Daoy (cell line): ENCODE results near the gene PADI3. TPM values are rescaled to one million over a fixed set of nuclear protein-coding genes. Genes with fewer than 3 reads are reported as not detected.
A peak's percentile ranks its signal among the peaks of the same experiment; 100 is the strongest.
"Not testable (repeated sequence)": the region's sequence is repeated elsewhere in the genome, so short reads cannot be mapped to it uniquely, and the experiment has no call there.

ENCODE experiments used
- DNase-seq: peaks from one replicate; pipeline ENCODE4 v3.0.0-alpha.2; 2015; ENCODE audit warnings: low read depth
- total RNA-seq: library from RNA; depleted of rRNA; stranded (reverse); fragments of >200 nt; shearing (Covaris generic); gene quantifications from 2 replicates; pipeline ENCODE4 v1.2.3, GENCODE V29; 2014

Gene PADI3
- total RNA-seq, 1 experiment from 2014 or later = 1.5 TPM

- DNase-seq = not testable (repeated sequence)
Measured at GRCh38 chr1:17241011-17241779, 7.7 kb upstream of the PADI3 start.

GRCh38 chr1:17241780-17242074, 7.2 kb upstream of the PADI3 start:
- DNase-seq = not testable (repeated sequence)

- DNase-seq = no peak
Measured at GRCh38 chr1:17243274-17243673, 5.6 kb upstream of the PADI3 start.

DNA sequence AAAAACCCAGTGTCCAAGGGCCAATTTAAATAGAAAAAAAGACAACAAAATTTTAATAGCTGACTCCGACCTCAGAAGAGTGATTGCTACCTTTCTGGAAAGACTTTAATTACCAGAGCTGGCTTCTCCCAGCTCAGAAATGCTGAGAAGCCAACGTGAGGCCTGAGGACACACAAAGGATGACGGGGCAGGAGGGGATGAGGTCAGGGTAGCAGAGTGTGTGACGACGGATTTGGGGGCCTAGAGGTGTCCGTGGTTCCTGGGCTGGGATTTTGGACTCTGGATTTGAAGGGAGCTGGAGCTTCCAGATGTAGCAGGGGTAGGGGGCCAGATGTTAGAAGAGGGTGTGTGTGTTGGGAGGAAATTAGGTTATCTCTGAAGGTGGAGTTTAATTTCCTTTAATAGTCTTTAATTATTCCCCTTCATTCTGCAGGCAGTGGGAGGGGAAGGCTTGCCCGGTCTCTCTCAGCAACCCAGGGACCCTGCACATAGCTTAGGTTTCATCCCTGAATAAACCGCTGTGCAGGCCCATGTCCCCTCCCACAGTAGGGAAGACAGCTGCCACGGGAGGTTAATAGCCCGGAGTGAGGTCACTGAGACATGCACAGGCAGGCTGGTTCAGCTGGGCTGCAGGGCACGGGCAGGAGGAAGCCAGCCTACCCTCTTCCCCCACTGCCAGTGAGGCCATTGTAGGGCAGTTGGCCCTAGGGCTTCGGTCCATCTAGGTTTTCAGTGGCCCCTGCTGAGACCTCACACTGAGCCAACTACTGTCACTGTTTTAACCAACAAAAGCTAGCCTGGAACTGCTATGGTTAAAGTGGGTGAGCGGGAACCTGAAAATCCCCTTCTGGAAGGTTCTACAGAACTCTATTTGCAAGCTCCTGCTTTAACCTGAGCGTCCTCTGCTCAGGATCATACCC, 3.8 kb upstream of the PADI3 start:
- peak; percentile 28 for DNase-seq

GRCh38 chr1:17245816-17246325, 3.0 kb upstream of the PADI3 start:
- no peak for DNase-seq

DNA sequence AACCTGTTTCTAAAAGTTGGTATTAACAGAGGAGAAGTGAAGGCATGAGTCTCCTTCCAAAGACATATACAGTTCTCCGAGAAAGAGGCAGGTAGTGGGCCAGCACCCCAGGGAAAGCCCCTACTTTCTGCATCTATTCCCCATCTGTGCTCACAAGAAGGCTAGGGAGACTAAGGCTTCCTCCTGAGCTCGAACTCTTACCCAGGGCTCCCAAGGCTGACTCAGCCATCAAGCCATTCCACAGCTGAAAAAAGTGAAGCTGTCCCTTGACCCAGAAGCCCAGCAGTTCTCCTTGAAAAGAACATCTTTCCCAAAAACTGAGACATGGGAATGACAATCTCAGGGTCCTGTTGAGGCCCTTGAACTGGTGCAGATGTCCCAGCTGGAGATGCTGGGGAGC, 1.9 kb upstream of the PADI3 start:
- no peak for DNase-seq

GRCh38 chr1:17250601-17251000, 1.7 kb downstream of the PADI3 start:
- DNase-seq = peak; percentile 95

DNA sequence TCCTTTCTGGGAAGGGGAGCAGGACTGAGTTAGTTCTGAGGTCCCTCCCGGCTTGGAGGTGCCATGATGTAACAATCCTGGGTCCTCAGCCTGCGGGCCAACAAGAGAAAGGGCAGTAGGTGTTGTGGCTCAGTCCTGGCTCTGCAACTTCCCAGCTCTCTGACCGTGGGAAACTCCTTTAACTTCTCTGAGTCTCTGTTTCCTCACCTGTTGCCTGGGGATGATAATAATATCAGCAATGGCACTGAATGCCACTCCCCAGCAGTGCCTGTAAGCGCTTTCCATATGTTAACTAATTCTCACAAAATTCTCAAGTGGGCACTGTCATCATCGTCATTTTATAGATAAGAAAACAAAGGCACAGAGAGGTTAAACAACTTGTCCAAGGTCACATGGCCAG, 2.3 kb downstream of the PADI3 start:
- DNase-seq = peak; percentile 58

- peak; percentile 86 for DNase-seq
Measured at GRCh38 chr1:17251701-17252376, 2.9 kb downstream of the PADI3 start.

GRCh38 chr1:17255336-17255735, 6.4 kb downstream of the PADI3 start:
- DNase-seq = no peak

GRCh38 chr1:17258116-17258757, 9.3 kb downstream of the PADI3 start:
- DNase-seq = no peak

DNA sequence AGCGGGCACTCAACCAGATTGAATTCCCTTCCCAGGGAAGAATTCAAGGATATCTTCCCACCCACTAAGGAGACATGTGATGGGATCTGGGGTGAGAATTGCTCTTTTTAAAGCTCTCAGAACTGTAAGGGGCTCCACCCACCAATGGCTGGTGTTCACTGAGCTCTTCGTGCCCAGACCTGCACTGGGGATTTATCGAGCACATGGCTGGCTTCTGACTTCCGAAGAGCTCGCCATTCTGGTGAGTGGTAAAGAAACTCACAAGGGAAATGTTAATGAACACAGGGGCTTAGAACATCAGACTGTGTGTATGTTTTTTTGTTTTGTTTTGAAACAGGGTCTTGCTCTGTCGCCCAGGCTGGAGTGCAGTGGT, 9.8 kb downstream of the PADI3 start:
- DNase-seq = no peak

DNA sequence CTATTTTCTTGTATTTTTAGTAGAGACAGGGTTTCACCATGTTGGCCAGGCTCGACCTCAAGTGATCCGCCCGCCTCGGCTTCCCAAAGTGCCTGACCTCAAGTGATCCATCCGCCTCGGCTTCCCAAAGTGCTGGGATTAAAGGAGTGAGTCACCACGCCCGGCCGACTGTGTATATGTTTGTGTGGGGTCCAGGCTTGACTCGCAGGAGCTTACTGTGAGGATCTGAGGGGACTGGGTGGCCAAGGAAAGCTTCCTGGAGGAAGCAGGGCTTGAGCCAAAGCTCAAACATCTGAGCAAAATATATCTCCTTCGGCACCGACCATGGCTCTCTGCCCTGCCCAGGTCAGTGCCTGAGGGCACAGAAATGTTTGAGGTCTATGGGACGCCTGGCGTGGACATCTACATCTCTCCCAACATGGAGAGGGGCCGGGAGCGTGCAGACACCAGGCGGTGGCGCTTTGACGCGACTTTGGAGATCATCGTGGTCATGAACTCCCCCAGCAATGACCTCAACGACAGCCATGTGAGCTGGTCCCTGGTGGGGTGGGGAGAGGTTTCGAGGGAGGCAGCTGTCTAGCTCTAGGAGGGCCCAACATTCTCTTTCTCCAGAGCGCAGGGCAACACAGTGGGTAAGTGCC, 10.5 kb downstream of the PADI3 start:
- peak; percentile 80 for DNase-seq

- no peak for DNase-seq
Measured at GRCh38 chr1:17260264-17260663, 11.4 kb downstream of the PADI3 start.

- no peak for DNase-seq
Measured at GRCh38 chr1:17260738-17261137, 11.8 kb downstream of the PADI3 start.

DNA sequence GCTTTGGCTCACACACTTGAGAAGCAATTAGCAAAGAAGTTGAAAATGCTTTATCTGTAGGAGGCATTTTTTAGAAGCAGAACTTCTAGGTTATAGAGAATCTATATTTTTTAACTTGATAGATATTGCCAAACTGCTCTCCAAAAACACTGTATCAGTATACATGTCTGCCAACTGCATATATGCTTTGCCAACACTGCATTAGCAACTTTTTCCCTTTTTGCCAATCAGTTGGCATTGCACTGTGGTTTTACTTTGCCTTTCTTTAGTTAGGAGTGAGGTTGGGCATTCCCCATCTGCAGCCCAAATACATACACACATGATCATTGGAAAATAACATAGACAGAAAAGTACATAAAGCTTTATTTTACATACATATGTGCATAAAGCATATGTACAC, 15.0 kb downstream of the PADI3 start:
- no peak for DNase-seq

GRCh38 chr1:17264470-17264869, 15.6 kb downstream of the PADI3 start:
- DNase-seq = no peak

DNA sequence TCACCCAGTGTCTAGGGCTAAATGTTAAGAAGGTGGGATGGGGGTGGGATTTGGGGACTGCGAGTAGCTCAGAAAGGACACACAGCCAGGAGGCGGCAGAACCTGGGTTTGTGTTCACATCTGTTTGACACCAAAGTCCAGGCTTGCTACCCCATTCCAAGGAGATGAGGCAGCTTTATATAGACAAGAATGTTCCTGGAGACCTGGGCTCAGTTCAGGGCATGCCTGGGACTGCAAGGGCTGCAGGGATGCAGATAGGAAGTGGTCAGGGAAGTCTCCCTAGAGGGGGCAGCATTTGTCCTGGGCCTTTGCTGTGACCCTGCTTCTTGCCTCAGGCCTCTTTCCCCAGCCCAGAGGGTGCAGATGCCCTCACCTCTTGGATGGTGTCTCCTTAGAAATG, 16.3 kb downstream of the PADI3 start:
- no peak for DNase-seq

- no peak for DNase-seq
Measured at GRCh38 chr1:17265950-17266349, 17.1 kb downstream of the PADI3 start.

GRCh38 chr1:17270891-17271765, 22.2 kb downstream of the PADI3 start:
- DNase-seq = no peak
